Left renal cortex interstitium (tissue), 4 donors: Measurements from ENCODE around the gene FAM219A. TPM values are rescaled to one million over a fixed set of nuclear protein-coding genes. Genes with fewer than 3 reads are reported as not detected.
"Not testable (repeated sequence)": the region's sequence is repeated elsewhere in the genome, so short reads cannot be mapped to it uniquely, and the experiment has no call there.

Experiments
- DNase-seq, 4 donors: peaks; one replicate each; pipeline ENCODE4 v3.0.0-alpha.2; 2013; ENCODE audit warnings: low read depth in 4 of 4, low spot score in 2 of 4, missing footprints in 1 of 4
- polyA plus RNA-seq, 4 donors: library from polyadenylated mRNA; unstranded; fragments of 120-200 nt; gene quantifications; one replicate each; pipeline ENCODE4 v1.2.1, GENCODE V29; 2013; ENCODE audit not compliant: insufficient read length in 4 of 4

Gene FAM219A
- polyA plus RNA-seq, 4 donors: 12.9 to 15.2 (median 13.4) TPM

DNA sequence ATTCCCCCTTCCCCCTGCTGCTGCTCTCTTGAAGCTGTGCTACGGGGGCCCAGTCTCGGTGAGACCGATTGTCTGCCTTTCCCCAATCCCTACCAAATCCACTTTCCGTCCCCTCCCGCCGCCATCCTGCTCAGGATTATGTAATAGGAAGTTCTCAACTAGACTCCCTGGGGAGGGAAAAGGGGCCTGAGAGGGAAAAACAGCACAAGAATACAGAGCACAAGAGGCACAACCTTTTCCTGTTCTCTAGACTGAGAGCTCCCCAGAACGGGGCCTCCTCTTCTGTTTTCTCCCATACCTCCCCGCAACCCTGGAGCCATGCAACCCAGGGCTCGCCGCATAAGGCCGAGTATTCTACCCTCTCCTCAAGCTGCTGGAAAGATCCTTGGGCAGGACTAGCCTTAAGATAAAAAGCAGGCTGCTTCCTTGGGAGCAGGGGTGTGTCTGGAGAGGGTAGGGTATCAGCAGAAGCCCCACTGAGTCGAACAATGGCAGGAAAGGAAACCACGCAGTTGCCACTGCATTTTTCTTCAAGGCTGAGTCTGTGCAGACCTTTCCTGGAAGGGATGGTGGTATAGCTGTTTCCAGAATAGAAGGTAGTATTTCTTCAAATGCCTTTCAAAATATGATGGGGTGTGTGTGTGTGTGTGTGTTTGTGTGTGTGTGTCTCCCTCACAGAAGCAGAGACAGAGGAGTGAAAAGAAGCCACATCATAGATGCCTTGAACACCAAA lies 94.6 kb downstream of the FAM219A start:
- no peak for DNase-seq

GRCh38 chr9:34362614-34363214 lies 95.7 kb downstream of the FAM219A start:
- no peak for DNase-seq

GRCh38 chr9:34352957-34353356 lies 105.4 kb downstream of the FAM219A start:
- DNase-seq: not testable (repeated sequence)

- not testable (repeated sequence) for DNase-seq
Observed at GRCh38 chr9:34352122-34352652, 106.2 kb downstream of the FAM219A start.

DNA sequence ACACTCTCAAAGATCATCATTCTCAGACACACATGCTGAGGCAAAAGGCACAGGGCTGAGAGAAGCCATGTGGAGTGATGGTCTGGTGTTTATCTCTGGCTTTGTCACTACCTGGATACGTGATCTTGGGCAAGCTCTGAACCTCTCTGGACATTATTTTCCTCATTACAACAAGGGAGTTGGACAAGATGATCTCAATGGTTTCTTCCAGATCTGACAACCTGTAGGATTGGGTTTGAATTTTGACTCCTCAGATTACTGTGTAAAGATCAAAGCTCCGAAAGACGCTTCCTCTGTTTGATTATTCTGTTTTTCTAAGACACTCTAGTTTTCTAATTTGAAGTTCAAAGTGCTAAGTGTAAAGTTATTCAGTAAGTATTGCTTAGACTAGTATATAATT lies 109.0 kb downstream of the FAM219A start:
- DNase-seq: no peak

Other genes starting within 250 kb of the FAM219A start
- gene KIF24, start 129.3 kb downstream of the FAM219A start, polyA plus RNA-seq: 1 to 10 TPM; 5.1 to 7.3 (median 6.4) TPM
- 10 to 100 TPM; 23.8 to 29.5 (median 25.8) TPM for gene NUDT2, start 129.0 kb downstream of the FAM219A start, polyA plus RNA-seq
- gene MYORG, start 81.7 kb downstream of the FAM219A start, polyA plus RNA-seq: 10 to 100 TPM in 1 of 4 donors, 1 to 10 TPM in 3; 6.7 to 10.2 (median 9.5) TPM
- gene DNAI1, start 235 bp upstream of the FAM219A start, polyA plus RNA-seq: 1 to 10 TPM in 3 of 4 donors, under 1 TPM in 1; 0.99 to 5.7 (median 3.7) TPM
- gene ENHO, start 64.4 kb upstream of the FAM219A start, polyA plus RNA-seq: 1 to 10 TPM; 1.5 to 2.8 (median 2.1) TPM
- 10 to 100 TPM; 33.1 to 59.9 (median 47.4) TPM for gene CNTFR, start 131.2 kb upstream of the FAM219A start, polyA plus RNA-seq
- 10 to 100 TPM; 26.5 to 38.1 (median 30.7) TPM for gene RPP25L, start 153.5 kb upstream of the FAM219A start, polyA plus RNA-seq
- gene DCTN3, start 161.9 kb upstream of the FAM219A start, polyA plus RNA-seq: 100 to 1,000 TPM in 3 of 4 donors, 10 to 100 TPM in 1; 95.2 to 108 (median 103) TPM
- gene ARID3C, start 170.5 kb upstream of the FAM219A start, polyA plus RNA-seq: under 1 TPM in 3 of 4 donors, not detected in 1; 0.16 to 0.21 (median 0.19) TPM
- 10 to 100 TPM; 44.0 to 57.1 (median 49.5) TPM for gene SIGMAR1, start 179.2 kb upstream of the FAM219A start, polyA plus RNA-seq
- 10 to 100 TPM; 57.7 to 88.7 (median 70.9) TPM for gene GALT, start 188.1 kb upstream of the FAM219A start, polyA plus RNA-seq
- gene IL11RA, start 193.6 kb upstream of the FAM219A start, polyA plus RNA-seq: 10 to 100 TPM; 45.0 to 77.6 (median 68.5) TPM
- gene CCL27, start 204.1 kb upstream of the FAM219A start, polyA plus RNA-seq: under 1 TPM in 3 of 4 donors, not detected in 1; 0.23 to 0.44 (median 0.41) TPM
- under 1 TPM in 1 of 4 donors, not detected in 3; 0.28 TPM for gene CCL19, start 232.7 kb upstream of the FAM219A start, polyA plus RNA-seq